IMR-90 (cell line): Measurements from ENCODE around the gene PBXIP1. TPM values are rescaled to one million over a fixed set of nuclear protein-coding genes. Genes with fewer than 3 reads are reported as not detected.

Experiments used
- ATAC-seq: fragments of 200-7000 bp; cut with Tn5 transposase; 2 replicates; pipeline ENCODE4 v1.9.1; 2020; ENCODE audit warnings: low read depth, mild to moderate bottlenecking, moderate library complexity
- BruUV-seq: library from RNA; stranded (reverse); fragments of 400-500 nt; replicated peaks from 2 replicates; lab custom pipeline; 2021; lab: Mats Ljungman, UMichigan
- CTCF ChIA-PET: fragments of 300-600 bp; formaldehyde crosslinking; extraction: SDS; loops from one replicate; lab custom pipeline; 2021; ENCODE audit warnings: antibody characterized with exemption; lab: Yijun Ruan, JAX
- POLR2A ChIA-PET: fragments of 300-600 bp; sonication (Branson Sonifier 250); formaldehyde crosslinking; loops from one replicate; lab custom pipeline; 2022; ENCODE audit warnings: antibody characterized with exemption; ENCODE audit not compliant: unreplicated experiment; lab: Charles Lee
- DNase-seq: peaks from one replicate; pipeline ENCODE4 v3.0.0; 2013
- H2AFZ ChIP-seq: replicated peaks from 2 replicates; pipeline ENCODE3; 2013; ENCODE audit warnings: low read length, mild to moderate bottlenecking; ENCODE audit not compliant: poor library complexity
- H2AK5ac ChIP-seq: 2 replicates; pipeline ENCODE4 v1.6.1; 2013; ENCODE audit warnings: low read depth, low read length, inconsistent platforms
- H2AK9ac ChIP-seq: replicated peaks from 2 replicates; pipeline ENCODE3; 2013; ENCODE audit warnings: mild to moderate bottlenecking, low read depth, low read length, moderate library complexity; ENCODE audit not compliant: poor library complexity
- H2BK120ac ChIP-seq: 2 replicates; pipeline ENCODE4 v1.6.1; 2013; ENCODE audit warnings: low read depth, low read length, inconsistent platforms
- H2BK15ac ChIP-seq: 3 replicates; pipeline ENCODE4 v1.6.1; 2013; ENCODE audit warnings: low read depth, low read length, inconsistent platforms
- H2BK20ac ChIP-seq: 2 replicates; pipeline ENCODE4 v1.6.1; 2013; ENCODE audit warnings: low read depth, mild to moderate bottlenecking, inconsistent platforms, low read length, moderate library complexity
- H2BK5ac ChIP-seq: 2 replicates; pipeline ENCODE4 v1.6.1; 2013; ENCODE audit warnings: mild to moderate bottlenecking, low read depth, low read length, inconsistent platforms; ENCODE audit not compliant: poor library complexity, severe bottlenecking
- H3K14ac ChIP-seq: replicated peaks from 2 replicates; pipeline ENCODE4 v1.6.1; 2013; ENCODE audit warnings: low read depth, low read length, inconsistent platforms
- H3K18ac ChIP-seq: 2 replicates; pipeline ENCODE4 v1.6.1; 2013; ENCODE audit warnings: low read depth, low read length, control low read depth
- H3K23ac ChIP-seq: 2 replicates; pipeline ENCODE4 v1.6.1; 2013; ENCODE audit warnings: low read depth, low read length, inconsistent platforms
- H3K27ac ChIP-seq: 2 replicates; pipeline ENCODE4 v1.5.1; 2013; ENCODE audit warnings: mild to moderate bottlenecking, control low read depth, low read length; ENCODE audit not compliant: insufficient read depth
- H3K27me3 ChIP-seq: 2 replicates; pipeline ENCODE4 v1.6.1; 2013; ENCODE audit warnings: low read length; ENCODE audit not compliant: control insufficient read depth, insufficient read depth
- H3K36me3 ChIP-seq: 2 replicates; pipeline ENCODE4 v1.6.1; 2013; ENCODE audit warnings: low read length, mixed read lengths; ENCODE audit not compliant: control insufficient read depth, insufficient read depth
- H3K4ac ChIP-seq: 2 replicates; pipeline ENCODE4 v1.6.1; 2013; ENCODE audit warnings: low read depth, low read length, inconsistent platforms
- H3K4me1 ChIP-seq: 2 replicates; pipeline ENCODE4 v1.6.1; 2013; ENCODE audit warnings: low read length, mixed read lengths; ENCODE audit not compliant: control insufficient read depth, insufficient read depth
- H3K4me2 ChIP-seq: 2 replicates; pipeline ENCODE4 v1.6.1; 2013; ENCODE audit warnings: low read depth, mild to moderate bottlenecking, control low read depth, low read length, moderate library complexity
- H3K4me3 ChIP-seq: 2 replicates; pipeline ENCODE4 v1.5.1; 2013; ENCODE audit warnings: low read depth, mild to moderate bottlenecking, control low read depth, low read length, moderate library complexity; ENCODE audit not compliant: insufficient read depth
- H3K56ac ChIP-seq: 2 replicates; pipeline ENCODE4 v1.6.1; 2013; ENCODE audit warnings: low read length, inconsistent platforms; ENCODE audit not compliant: insufficient read depth; ENCODE audit errors: extremely low read depth
- H3K79me1 ChIP-seq, 2 experiments: 2 replicates each; pipeline ENCODE4 v1.6.1; 2013; ENCODE audit warnings: low read length in 2 of 2, inconsistent platforms in 1 of 2, low read depth in 1 of 2
- H3K9ac ChIP-seq: 2 replicates; pipeline ENCODE4 v1.6.1; 2013; ENCODE audit warnings: low read depth, low read length, control low read depth
- H3K9me1 ChIP-seq: 2 replicates; pipeline ENCODE4 v1.6.1; 2013; ENCODE audit warnings: low read length, inconsistent platforms; ENCODE audit not compliant: insufficient read depth
- H3K9me3 ChIP-seq: 2 replicates; pipeline ENCODE4 v1.6.1; 2013; ENCODE audit warnings: low read length; ENCODE audit not compliant: control insufficient read depth, insufficient read depth
- H4K20me1 ChIP-seq: 2 replicates; pipeline ENCODE4 v1.6.1; 2013; ENCODE audit warnings: low read length, inconsistent platforms; ENCODE audit not compliant: insufficient read depth
- H4K5ac ChIP-seq: 2 replicates; pipeline ENCODE4 v1.6.1; 2013; ENCODE audit warnings: mild to moderate bottlenecking, low read depth, low read length, control low read depth
- H4K8ac ChIP-seq, 2 experiments: 2 replicates each; pipeline ENCODE4 v1.6.1; 2013; ENCODE audit warnings: low read depth in 2 of 2, low read length in 2 of 2, control low read depth in 1 of 2, inconsistent platforms in 1 of 2
- H4K91ac ChIP-seq: 2 replicates; pipeline ENCODE4 v1.6.1; 2013; ENCODE audit warnings: low read depth, low read length, inconsistent platforms; ENCODE audit not compliant: insufficient read depth
- CEBPB ChIP-seq: IDR thresholded peaks from 2 replicates; pipeline ENCODE4 v1.6.1; 2012; ENCODE audit warnings: low read depth, low read length, improper control_type of control experiment
- USF2 ChIP-seq: fragments of 150-350 bp; IDR thresholded peaks from 2 replicates; pipeline ENCODE4 v1.6.1; 2017; ENCODE audit warnings: mild to moderate bottlenecking, antibody characterized with exemption, low read length, low read depth
- WGBS, 2 experiments: methylation state at CpG; one replicate each; pipeline versions ENCODE4 v1.1.5 to v1.1.7; 2013; ENCODE audit warnings: missing lambda C conversion rate in 2 of 2; ENCODE audit not compliant: insufficient read length in 1 of 2; ENCODE audit errors: extremely low coverage in 2 of 2; 5-methylcytosine and 5-hydroxymethylcytosine counted together
- dilution Hi-C: fragments of 300-500 bp; cut with HindIII; formaldehyde crosslinking; loops from one replicate; pipeline ENCODE4 v1.14.3; 2018; ENCODE audit warnings: low sequenced_read_pairs; ENCODE audit not compliant: unreplicated experiment
- in situ Hi-C: fragments of 300-500 bp; cut with MboI; formaldehyde crosslinking; loops from 3 replicates; pipeline ENCODE4 v1.14.3; 2019; ENCODE audit warnings: low sequenced_read_pairs, inconsistent platforms, mixed read lengths
- intact Hi-C: fragments of 100-400 bp; cut with micrococcal nuclease; formaldehyde crosslinking; loops from 2 replicates; pipeline ENCODE4 v1.10.0; 2022
- polyA plus RNA-seq, 3 experiments: library from polyadenylated mRNA; depleted of rRNA; stranded (reverse); fragments of >200 nt; gene quantifications; 2 replicates each; pipeline ENCODE4 v1.2.3, GENCODE V29; 2012; ENCODE audit warnings: low replicate concordance in 1 of 3
- total RNA-seq: library from RNA; depleted of rRNA; stranded (reverse); fragments of >200 nt; gene quantifications from 2 replicates; pipeline ENCODE4 v1.2.3, GENCODE V29; 2012

PBXIP1 gene
- total and polyA plus RNA-seq, 2 of the 4 experiments (the other 2 are of a cell fraction) = 28.3 to 44.2 TPM

- Histone ChIP-seq H3K4ac (no peak overlapping the region), H3K23ac (no peak overlapping the region), H2BK20ac (no peak overlapping the region), H2AFZ (no peak overlapping the region), H3K4me2 (no peak overlapping the region), H3K4me3 (no peak overlapping the region), H4K5ac (no peak overlapping the region), H2AK9ac (no peak overlapping the region), H3K9me1 (no peaks in the 10 kb centered on the region), H2BK120ac (no peak overlapping the region), H3K18ac (no peak overlapping the region), H3K36me3 (peaks cover 60% of the 10 kb centered on the region), H3K79me1 (peaks cover 28 to 80% of the 10 kb centered on the region in 2 experiments), H2BK5ac (no peak overlapping the region), H3K4me1 (peaks cover 13% of the 10 kb centered on the region), H4K20me1 (peaks cover 46% of the 10 kb centered on the region), H3K27me3 (no peaks in the 10 kb centered on the region), H3K27ac (no peak overlapping the region), H4K91ac (no peak overlapping the region), H3K9me3 (no peaks in the 10 kb centered on the region), H2AK5ac (no peak overlapping the region), H3K56ac (no peak overlapping the region), H4K8ac (no peak overlapping the region), H3K14ac (no peak overlapping the region), H2BK15ac (no peak overlapping the region), H3K9ac (no peak overlapping the region)
- DNase-seq = no peak
- BruUV-seq = no TSS peak
- TF ChIP-seq CEBPB = peak; percentile 60
- TF ChIP-seq USF2 = no peak
- no CpG with 5 or more reads among the region's 6 CpGs for WGBS, 2 experiments
- dilution Hi-C loops (no loop called here), in situ Hi-C loops (no loop called here), intact Hi-C loops (no loop called here)
- POLR2A ChIA-PET = no interaction called here
- no peak for ATAC-seq
- CTCF ChIA-PET = interaction anchor here (1.1 kb wide), 1 partner anchor 8 kb away, joined by 3 read pairs; the partner anchor contains the start of gene PBXIP1
Measured at GRCh38 chr1:154964359-154964758, 8.5 kb upstream of the PBXIP1 start.
